ENCODE results near the gene MYO6. TPM values are rescaled to one million over a fixed set of nuclear protein-coding genes. Genes with fewer than 3 reads are reported as not detected.

Gene MYO6
- total RNA-seq, 2 experiments from 2014 or later = 0.42 TPM

DNA sequence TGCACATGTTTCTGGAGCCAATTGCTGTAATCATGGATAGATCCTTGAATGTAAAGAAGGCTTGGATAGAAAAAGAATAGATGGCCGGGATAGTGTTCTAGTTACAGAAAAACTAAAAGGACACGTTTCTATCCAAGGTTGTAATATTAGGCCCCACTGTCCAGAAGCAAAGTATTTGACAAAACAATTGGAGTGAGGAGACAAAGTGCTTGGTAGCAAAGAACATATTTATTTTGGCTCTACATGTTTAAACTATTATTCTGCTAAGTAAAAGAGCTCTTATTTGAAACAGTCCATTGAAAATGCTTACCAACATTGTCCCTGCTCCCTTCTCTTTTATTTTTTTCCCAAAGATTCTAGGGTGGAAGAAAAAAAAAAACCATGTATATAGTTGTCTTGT is 94.4 kb downstream of the MYO6 start:
- Mint-ChIP-seq H3K27ac (no peak overlapping the region), H3K4me1 (ENCODE audit: low read depth) (peaks cover 2% of the 10 kb centered on the region), H3K27me3 (ENCODE audit: low read depth) (no peaks in the 10 kb centered on the region), H3K4me3 (no peak overlapping the region), H3K36me3 (ENCODE audit: low read depth) (no peaks in the 10 kb centered on the region), H3K9me3 (ENCODE audit: insufficient read depth) (no peaks in the 10 kb centered on the region)
- ChIA-PET CTCF (no interaction called here), POLR2A (no interaction called here)
- ATAC-seq (no peak), DNase-seq (no peak)

DNA sequence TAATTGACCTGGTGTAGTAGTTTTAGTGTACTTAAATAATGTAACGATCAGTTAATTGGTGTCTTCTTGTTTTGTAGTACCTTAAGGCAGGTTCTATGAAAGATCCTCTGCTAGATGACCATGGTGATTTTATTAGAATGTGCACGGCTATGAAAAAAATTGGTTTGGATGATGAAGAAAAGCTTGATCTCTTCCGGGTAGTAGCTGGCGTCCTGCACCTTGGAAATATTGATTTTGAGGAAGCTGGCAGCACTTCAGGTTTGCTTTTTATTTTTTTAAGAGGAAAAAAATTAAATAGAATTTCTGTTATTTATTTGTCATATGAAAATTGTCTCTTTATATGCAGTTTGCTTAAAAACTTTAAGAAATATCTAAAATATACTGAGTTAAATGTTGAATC is 99.2 kb downstream of the MYO6 start:
- DNase-seq (no peak), ATAC-seq (no peak)
- Mint-ChIP-seq H3K4me1 (ENCODE audit: low read depth) (no peaks in the 10 kb centered on the region), H3K27me3 (ENCODE audit: low read depth) (peaks cover 4% of the 10 kb centered on the region), H3K27ac (no peak overlapping the region), H3K4me3 (no peak overlapping the region), H3K9me3 (ENCODE audit: insufficient read depth) (no peaks in the 10 kb centered on the region), H3K36me3 (ENCODE audit: low read depth) (no peaks in the 10 kb centered on the region)
- ChIA-PET POLR2A (no interaction called here), CTCF (no interaction called here)

DNA sequence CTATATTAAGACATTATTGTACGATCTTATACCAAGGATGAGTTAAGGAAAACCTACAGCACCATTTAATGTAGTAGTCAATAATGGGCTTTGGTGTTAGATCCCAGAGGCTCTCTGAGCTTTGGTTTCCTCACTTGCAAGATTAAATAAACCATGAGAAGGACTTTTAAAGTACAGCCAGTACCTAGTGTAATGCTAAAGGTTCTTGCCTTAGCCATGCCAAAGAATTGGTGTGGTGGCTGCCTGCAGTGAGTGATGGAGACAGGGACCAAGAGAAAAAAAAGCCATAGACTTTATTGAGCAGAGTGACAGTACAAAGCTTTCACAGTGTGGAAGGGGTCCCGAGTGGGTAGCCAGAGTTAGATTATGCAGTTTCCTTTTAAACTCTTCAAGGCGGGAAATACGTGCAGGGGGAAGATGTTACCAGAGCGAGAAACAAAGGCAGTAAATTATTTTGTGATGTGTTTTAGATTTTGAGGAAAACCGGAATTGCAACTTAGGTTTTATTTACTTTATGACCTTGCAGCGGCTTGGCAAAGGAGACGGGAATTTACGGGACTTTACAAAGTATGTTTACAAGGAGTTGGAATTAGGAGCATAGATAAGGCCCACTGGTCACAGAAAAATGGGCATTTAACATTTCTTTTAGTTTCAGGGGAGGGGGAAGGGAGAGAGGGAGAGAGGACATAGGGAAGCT is 100.4 kb downstream of the MYO6 start:
- no peak overlapping the region for H3K4me3 Mint-ChIP-seq
- POLR2A ChIA-PET = no interaction called here

DNA sequence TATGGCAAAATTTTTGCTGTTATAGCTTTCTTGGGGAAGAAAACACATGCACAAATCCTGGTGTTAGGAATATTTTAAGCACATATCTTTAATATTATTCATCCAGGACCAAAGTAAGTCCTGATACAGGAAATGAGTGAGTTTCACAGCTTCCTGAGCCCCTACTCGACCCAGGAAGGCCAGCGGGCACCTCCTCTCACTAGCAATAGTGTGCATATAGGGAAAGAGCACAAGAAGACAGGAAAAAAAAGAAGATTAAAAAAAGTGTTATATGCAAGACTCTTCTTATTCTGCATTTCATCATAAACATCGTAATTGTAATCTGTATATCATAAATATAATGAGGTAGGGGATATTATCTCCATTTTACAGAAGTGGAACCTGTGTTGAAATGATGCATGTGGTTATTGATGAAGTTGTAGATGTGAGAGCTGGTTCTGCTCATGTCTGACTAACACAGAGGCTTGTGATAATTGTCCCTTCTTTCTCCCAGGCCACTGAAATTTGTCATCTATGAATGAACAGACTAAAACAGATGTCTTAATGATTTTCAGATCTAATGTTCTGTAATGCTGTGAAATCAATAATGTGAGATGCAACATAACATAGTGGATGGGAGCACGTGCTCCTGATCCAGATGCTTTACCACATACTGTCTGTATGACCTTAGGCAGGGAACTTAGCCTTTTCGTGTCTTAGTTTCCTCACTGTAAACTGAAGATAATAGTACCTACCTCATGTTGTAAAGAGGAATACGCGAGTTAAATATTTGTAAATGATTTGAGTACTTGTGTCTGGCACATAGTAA is 101.2 kb downstream of the MYO6 start:
- POLR2A ChIA-PET = no interaction called here

More for the DNA sequence above, 100.4 kb downstream of the MYO6 start:
- H3K9me3 Mint-ChIP-seq (ENCODE audit: insufficient read depth) = no peaks in the 10 kb centered on the region
- no peak for ATAC-seq
- no peaks in the 10 kb centered on the region for H3K4me1 Mint-ChIP-seq (ENCODE audit: low read depth)
- no peak overlapping the region for H3K27ac Mint-ChIP-seq
- CTCF ChIA-PET = no interaction called here
- peaks cover 4% of the 10 kb centered on the region for H3K27me3 Mint-ChIP-seq (ENCODE audit: low read depth)
- no peaks in the 10 kb centered on the region for H3K36me3 Mint-ChIP-seq (ENCODE audit: low read depth)
- DNase-seq = no peak

DNA sequence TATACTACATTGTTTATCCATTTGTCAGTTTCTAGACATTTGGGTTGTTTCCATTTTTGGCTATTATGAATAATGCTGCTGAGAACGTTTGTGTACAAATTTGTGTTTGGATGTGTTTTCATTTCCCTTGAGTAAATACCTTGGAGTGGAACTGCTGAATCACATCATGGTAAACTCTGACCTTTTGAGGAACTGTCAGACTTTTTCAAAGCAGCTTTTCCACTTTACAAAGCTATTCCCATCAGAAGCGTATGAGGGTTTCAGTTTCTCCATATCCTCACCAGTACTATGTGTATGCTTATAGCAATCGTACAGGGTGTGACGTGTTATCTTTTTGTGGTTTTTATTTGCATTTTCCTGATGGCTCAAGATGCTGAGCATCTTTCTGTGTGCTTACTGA is 103.7 kb downstream of the MYO6 start:
- POLR2A ChIA-PET = no interaction called here
- CTCF ChIA-PET = interaction anchor here (1.1 kb wide), 1 partner anchor 41 kb away, joined by 4 read pairs; no protein-coding TSS in a partner anchor
- Mint-ChIP-seq H3K36me3 (ENCODE audit: low read depth) (no peaks in the 10 kb centered on the region), H3K4me1 (ENCODE audit: low read depth) (no peaks in the 10 kb centered on the region), H3K27me3 (ENCODE audit: low read depth) (peaks cover 6% of the 10 kb centered on the region), H3K9me3 (ENCODE audit: insufficient read depth) (no peaks in the 10 kb centered on the region), H3K27ac (no peak overlapping the region), H3K4me3 (no peak overlapping the region)
- no peak for ATAC-seq
- DNase-seq = no peak

More for the DNA sequence above, 101.2 kb downstream of the MYO6 start:
- DNase-seq = no peak
- Mint-ChIP-seq H3K4me3 (no peak overlapping the region), H3K9me3 (ENCODE audit: insufficient read depth) (no peaks in the 10 kb centered on the region), H3K4me1 (ENCODE audit: low read depth) (no peaks in the 10 kb centered on the region), H3K27me3 (ENCODE audit: low read depth) (peaks cover 4% of the 10 kb centered on the region), H3K36me3 (ENCODE audit: low read depth) (no peaks in the 10 kb centered on the region), H3K27ac (no peak overlapping the region)
- CTCF ChIA-PET = no interaction called here
- ATAC-seq = no peak

DNA sequence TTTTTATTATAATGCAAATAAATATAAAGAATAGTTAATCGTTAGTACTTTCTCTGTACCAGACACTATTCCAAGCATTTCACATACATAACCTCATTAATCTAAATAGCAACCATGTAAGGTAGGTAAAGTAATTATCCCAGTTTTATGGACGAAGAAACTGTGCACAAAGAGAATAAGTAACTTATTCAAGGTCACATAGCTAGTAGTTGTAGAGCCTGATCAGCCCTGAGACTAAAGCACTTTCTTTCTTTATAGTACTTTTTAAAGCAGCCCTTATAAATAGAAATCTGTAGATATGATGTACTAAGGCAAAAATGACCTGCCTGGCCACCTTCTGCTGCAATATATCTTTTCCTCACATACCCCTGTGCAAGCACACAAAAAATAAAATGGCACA is 104.8 kb downstream of the MYO6 start:
- ChIA-PET POLR2A (no interaction called here), CTCF (interaction anchor here (1.1 kb wide), 1 partner anchor 40 kb away, joined by 4 read pairs; no protein-coding TSS in a partner anchor)
- Mint-ChIP-seq H3K27ac (no peak overlapping the region), H3K36me3 (ENCODE audit: low read depth) (no peaks in the 10 kb centered on the region), H3K4me3 (no peak overlapping the region), H3K9me3 (ENCODE audit: insufficient read depth) (no peaks in the 10 kb centered on the region), H3K27me3 (ENCODE audit: low read depth) (peaks cover 6% of the 10 kb centered on the region), H3K4me1 (ENCODE audit: low read depth) (no peaks in the 10 kb centered on the region)
- ATAC-seq (no peak), DNase-seq (no peak)

DNA sequence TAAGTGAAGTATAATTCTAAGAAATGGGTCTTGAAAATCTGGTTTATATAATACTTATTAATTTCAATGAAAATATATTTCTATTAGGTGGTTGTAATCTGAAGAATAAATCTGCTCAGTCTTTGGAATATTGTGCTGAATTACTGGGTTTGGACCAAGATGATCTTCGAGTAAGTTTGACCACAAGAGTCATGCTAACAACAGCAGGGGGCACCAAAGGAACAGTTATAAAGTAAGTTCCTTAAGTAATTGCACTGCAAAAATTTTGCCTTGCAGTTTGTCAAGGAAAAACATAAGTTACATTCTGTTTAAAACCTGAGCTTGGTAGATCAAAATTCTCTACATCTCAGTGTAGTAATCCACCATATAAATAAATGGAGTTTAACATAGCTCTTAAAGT is 106.0 kb downstream of the MYO6 start:
- Mint-ChIP-seq H3K27me3 (ENCODE audit: low read depth) (peaks cover 6% of the 10 kb centered on the region), H3K4me3 (no peak overlapping the region), H3K9me3 (ENCODE audit: insufficient read depth) (no peaks in the 10 kb centered on the region), H3K4me1 (ENCODE audit: low read depth) (no peaks in the 10 kb centered on the region), H3K36me3 (ENCODE audit: low read depth) (no peaks in the 10 kb centered on the region), H3K27ac (no peak overlapping the region)
- CTCF ChIA-PET = interaction anchor here (0.7 to 0.9 kb wide), 3 partner anchors 14 to 80 kb away, joined by 3 to 11 read pairs (median 6); no protein-coding TSS in a partner anchor
- ATAC-seq = no peak
- POLR2A ChIA-PET = no interaction called here
- peak; percentile 34 for DNase-seq

DNA sequence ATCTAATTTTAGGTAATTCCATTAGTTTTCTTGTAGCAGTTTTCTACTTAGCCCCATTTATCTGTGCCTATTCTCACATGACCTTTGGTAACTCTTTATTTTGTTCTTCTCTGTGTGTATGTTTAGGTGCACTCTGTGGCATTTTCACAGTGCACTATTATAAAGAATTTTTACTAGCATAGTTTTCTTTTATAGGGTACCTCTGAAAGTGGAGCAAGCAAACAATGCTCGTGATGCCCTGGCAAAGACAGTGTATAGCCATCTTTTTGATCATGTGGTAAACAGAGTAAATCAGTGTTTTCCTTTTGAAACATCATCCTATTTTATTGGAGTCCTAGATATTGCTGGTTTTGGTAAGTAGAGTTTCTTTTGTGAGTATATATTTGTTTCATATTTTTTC is 107.9 kb downstream of the MYO6 start:
- H3K27me3 Mint-ChIP-seq (ENCODE audit: low read depth) = peaks cover 3% of the 10 kb centered on the region
- DNase-seq = no peak
- no peak for ATAC-seq
- H3K4me1 Mint-ChIP-seq (ENCODE audit: low read depth) = no peaks in the 10 kb centered on the region
- no peaks in the 10 kb centered on the region for H3K36me3 Mint-ChIP-seq (ENCODE audit: low read depth)
- no peak overlapping the region for H3K27ac Mint-ChIP-seq
- ChIA-PET CTCF (interaction anchor here (1.5 kb wide), 1 partner anchor 36 kb away, joined by 4 read pairs; no protein-coding TSS in a partner anchor), POLR2A (no interaction called here)
- H3K4me3 Mint-ChIP-seq = no peak overlapping the region
- no peaks in the 10 kb centered on the region for H3K9me3 Mint-ChIP-seq (ENCODE audit: insufficient read depth)

DNA sequence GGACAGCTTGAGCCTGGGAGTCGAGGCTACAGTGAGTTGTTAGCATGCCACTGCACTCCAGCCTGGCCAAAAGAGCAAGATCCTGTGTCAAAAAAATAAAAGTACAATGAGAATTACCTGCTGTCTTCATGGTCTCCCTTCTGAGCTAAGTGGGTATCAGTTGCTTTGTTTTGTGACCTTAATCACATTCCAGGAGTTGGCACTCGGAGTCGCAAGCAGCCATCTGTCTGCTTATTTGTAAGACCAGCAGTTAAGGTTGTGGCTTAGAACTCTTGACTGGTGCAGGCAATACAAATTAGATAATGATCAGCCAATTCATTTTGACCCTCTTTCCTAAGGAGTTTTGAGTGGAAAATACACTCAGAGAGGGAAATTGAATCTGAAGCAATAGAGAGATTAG is 114.0 kb downstream of the MYO6 start:
- Mint-ChIP-seq H3K27me3 (ENCODE audit: low read depth) (no peaks in the 10 kb centered on the region), H3K4me3 (no peak overlapping the region), H3K27ac (no peak overlapping the region), H3K4me1 (ENCODE audit: low read depth) (no peaks in the 10 kb centered on the region), H3K9me3 (ENCODE audit: insufficient read depth) (no peaks in the 10 kb centered on the region), H3K36me3 (ENCODE audit: low read depth) (no peaks in the 10 kb centered on the region)
- ATAC-seq (no peak), DNase-seq (no peak)
- POLR2A ChIA-PET = no interaction called here
- CTCF ChIA-PET = no interaction called here

DNA sequence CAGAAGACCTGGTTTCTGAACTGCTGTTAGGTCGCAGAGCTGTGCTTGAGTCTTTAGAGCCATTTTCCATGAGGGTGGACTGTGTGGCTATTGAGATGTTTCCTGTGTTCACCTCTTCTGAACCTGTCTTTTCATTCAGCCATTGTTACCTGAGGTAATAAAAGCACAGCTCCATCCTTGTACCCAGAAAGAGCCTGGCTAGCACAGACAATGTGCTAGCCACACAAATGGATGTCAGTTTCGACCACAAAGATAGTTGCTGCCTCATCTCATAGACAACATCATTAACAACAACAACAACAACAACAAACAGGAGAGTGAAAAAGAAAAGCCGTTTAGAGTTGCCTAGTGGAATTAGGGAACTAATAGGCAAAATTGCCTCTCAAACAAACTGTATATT is 114.7 kb downstream of the MYO6 start:
- CTCF ChIA-PET = no interaction called here
- H3K27me3 Mint-ChIP-seq (ENCODE audit: low read depth) = no peaks in the 10 kb centered on the region

DNA sequence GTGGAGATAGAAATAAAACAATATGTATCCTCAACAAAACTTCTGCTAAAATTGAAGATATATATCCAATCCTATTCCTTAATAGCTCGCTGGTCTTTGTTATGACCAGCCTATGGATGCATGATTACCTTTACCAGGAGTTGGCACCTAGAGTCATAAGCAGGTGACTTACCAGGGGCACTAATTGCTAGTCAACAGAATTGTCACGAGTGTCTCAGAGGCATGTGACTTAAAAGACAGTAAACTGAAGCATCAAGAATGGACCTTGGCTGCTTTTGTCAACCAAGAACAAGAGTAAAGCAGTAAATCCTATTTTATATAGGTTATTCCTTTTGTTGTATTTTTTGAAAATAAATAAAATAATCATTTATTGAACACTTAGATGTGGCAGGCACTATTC is 115.4 kb downstream of the MYO6 start:
- CTCF ChIA-PET = interaction anchor here (0.6 kb wide), 1 partner anchor 29 kb away, joined by 3 read pairs; no protein-coding TSS in a partner anchor
- ATAC-seq = no peak
- H3K36me3 Mint-ChIP-seq (ENCODE audit: low read depth) = no peaks in the 10 kb centered on the region

More for the DNA sequence above, 114.7 kb downstream of the MYO6 start:
- Mint-ChIP-seq H3K36me3 (ENCODE audit: low read depth) (no peaks in the 10 kb centered on the region), H3K4me3 (no peak overlapping the region), H3K27ac (no peak overlapping the region), H3K9me3 (ENCODE audit: insufficient read depth) (no peaks in the 10 kb centered on the region), H3K4me1 (ENCODE audit: low read depth) (no peaks in the 10 kb centered on the region)
- DNase-seq = no peak
- POLR2A ChIA-PET = no interaction called here
- no peak for ATAC-seq

DNA sequence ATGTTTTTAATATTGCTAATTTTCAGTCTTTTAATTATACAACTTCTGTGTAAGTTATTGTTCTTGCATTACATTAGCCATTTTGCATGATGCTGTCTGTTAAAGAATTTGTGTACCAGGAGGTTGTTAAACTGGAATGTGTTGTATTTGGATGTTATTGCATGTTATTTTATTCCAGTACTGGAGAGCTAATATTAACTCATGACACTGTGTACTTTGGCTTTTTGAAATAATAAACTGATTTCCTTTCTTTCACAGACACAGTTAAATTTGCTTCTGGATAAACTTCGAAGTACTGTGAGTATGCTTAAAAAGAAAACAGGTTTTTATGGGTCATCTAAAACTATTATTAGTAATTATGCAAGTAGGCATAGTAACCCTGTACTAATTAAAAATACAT is 121.3 kb downstream of the MYO6 start:
- ChIA-PET POLR2A (interaction anchor here (0.6 kb wide), 1 partner anchor 374 kb away, joined by 3 read pairs; no protein-coding TSS in a partner anchor), CTCF (interaction anchor here (1.7 kb wide), 1 partner anchor 23 kb away, joined by 6 read pairs; no protein-coding TSS in a partner anchor)
- Mint-ChIP-seq H3K4me1 (ENCODE audit: low read depth) (no peaks in the 10 kb centered on the region), H3K36me3 (ENCODE audit: low read depth) (no peaks in the 10 kb centered on the region), H3K4me3 (no peak overlapping the region), H3K27ac (no peak overlapping the region), H3K9me3 (ENCODE audit: insufficient read depth) (no peaks in the 10 kb centered on the region), H3K27me3 (ENCODE audit: low read depth) (peaks cover 4% of the 10 kb centered on the region)
- no peak for ATAC-seq
- no peak for DNase-seq

More for the DNA sequence above, 115.4 kb downstream of the MYO6 start:
- H3K27me3 Mint-ChIP-seq (ENCODE audit: low read depth) = no peaks in the 10 kb centered on the region
- no peak overlapping the region for H3K27ac Mint-ChIP-seq
- POLR2A ChIA-PET = no interaction called here
- no peak overlapping the region for H3K4me3 Mint-ChIP-seq
- no peak for DNase-seq
- H3K4me1 Mint-ChIP-seq (ENCODE audit: low read depth) = no peaks in the 10 kb centered on the region
- H3K9me3 Mint-ChIP-seq (ENCODE audit: insufficient read depth) = no peaks in the 10 kb centered on the region

Measured in activated CD8-positive, alpha-beta T cell treated with anti-CD3 and anti-CD28 coated beads, Interleukin-2, amount 10 ng/mL, durations not matched to agents 7 days and 5 days (primary cell).